GM12892 (cell line): ENCODE results near the gene THRB.

ENCODE experiments used
- POLR2A ChIP-seq: IDR thresholded peaks from 2 replicates; pipeline ENCODE4 v1.6.1; 2011; ENCODE audit warnings: low read depth, low read length, control low read depth
- POLR2AphosphoS5 ChIP-seq: IDR thresholded peaks from 2 replicates; pipeline ENCODE4 v1.6.1; 2011; ENCODE audit warnings: low read depth, low read length, control low read depth
- TAF1 ChIP-seq: IDR thresholded peaks from 2 replicates; pipeline ENCODE4 v1.6.1; 2011; ENCODE audit warnings: low read depth, mild to moderate bottlenecking, control low read depth, low read length, borderline replicate concordance

DNA sequence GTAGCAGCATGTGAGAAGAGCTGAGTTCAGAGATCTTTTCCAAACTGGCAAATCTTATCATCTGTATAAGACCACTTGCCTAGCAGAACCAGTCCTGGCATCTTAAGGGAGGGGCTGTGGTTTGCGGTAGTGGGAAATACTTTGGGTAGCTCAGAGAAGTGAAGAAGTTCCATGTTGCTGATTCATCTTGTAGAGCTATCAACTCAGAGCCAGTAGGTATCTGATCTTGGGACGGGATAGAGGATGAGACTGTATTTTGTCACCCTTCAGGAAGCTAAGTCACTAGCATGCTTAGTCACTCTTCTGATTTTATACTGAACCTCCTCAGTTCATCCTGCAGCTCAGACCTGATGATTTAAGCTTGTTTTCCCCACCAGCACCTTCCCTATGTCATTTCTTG is 338.2 kb downstream of the THRB start:
- TF ChIP-seq POLR2A (no peak), TAF1 (no peak), POLR2AphosphoS5 (no peak)
